Kidney capillary endothelial cell (primary cell): ENCODE data around the gene POC1A.

Experiments
- DNase-seq: peaks from one replicate; pipeline ENCODE4 v3.0.0-alpha.2; 2018; ENCODE audit warnings: low spot score

The POC1A gene

DNA sequence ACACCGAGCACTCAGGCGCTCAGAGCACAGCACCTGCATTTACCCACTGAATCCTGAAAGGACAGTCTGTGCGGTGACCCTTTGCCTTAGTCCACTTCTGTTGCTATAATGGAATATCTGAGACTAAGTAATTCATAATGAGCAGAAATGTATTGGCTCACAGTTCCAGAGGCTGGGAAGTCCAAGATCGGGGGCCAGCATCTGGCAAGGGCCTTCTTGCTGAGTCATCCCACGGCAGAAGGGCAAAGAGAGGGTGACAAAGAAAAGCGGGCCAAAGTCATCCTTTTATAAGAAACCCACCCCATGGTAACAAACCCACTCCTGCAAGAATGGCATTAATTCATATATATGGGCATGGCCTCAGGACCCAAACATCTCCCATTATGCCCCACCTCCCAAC, 27.7 kb downstream of the POC1A start:
- DNase-seq: no peak

DNA sequence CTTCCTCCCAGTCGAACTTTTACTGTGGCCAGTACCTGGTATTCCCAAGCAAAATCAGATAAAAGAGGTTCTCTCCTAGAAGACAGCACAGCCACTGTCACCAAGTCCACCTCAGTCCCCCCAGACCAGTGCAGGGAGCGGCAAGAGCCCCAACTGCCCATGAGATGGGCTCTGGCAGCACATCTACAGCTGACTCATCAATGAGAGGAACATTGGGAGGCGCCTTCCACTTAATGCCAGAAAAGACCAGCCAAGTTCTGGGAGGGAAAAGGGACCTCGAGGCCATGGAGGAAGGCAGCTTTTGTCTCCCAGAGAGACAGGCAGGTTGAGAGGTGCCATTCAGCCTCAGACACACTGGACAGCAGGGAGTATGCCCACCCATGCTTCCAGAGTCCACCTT, 28.2 kb downstream of the POC1A start:
- no peak for DNase-seq

DNA sequence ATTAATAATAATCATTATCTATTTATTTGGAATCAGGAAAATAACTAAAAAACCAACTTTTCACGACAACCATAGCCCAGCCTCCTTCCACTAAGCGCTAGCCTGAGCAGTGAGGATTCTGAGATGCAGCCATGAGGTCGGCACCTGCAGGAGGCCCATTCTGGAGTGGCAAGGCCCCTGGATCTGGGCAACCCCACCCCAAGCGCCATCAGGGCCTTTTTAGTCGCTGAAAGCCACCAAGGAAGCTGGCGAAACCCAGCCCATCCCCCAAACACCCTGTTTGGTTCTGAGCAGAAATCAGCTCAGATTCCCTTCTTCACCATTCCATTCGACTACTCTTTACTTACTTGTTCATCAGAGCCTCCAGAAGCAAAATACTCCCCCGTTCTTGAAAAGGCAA, 29.5 kb downstream of the POC1A start:
- no peak for DNase-seq

DNA sequence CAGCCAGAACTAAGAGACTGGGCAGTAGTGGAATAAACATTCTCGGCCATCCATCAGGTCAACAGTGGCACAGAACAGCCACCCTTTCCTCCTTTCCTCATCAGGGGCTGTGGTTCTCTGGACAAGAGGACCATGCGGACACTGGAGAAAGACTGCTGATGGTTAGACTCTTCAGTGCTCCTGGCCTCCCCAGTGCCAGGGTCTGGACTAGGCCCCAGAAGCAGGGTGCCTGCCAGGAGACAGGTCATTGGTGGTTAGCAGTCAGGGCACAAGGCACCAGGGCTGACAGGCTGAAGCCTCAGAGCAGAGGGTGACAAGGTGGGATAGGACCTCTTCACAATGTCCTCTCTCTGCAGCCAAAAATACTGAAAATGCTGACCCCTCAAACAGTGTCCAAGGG, 30.1 kb downstream of the POC1A start:
- no peak for DNase-seq

DNA sequence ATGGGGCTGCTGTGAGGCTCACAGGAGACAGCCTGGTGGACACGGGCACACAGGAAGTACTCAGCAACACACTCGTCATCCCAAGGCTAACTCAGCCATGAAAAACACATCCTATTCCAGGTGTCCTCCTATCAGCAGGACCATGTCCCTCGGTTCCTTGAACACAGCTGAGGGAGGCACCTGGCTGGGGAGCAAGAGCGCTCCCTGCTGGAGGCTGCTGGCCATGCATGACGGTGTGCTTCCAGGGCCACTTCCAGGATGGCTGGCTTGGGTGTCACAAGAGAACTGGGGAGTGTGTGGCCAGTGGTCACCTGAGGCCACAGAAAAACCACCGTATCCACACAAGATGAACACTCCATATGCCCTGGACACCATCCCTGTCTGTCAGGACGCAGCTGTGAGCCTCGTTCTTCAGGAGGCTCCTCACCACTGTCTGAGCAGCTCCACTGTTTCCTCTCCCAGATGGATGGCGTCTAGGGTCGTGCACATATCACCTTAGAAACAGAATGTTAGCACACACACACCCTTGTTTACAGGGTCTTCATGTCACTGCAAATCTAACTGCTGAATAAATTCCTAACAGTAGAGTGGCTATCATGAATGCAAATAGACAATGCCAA, 31.0 kb downstream of the POC1A start:
- DNase-seq: peak; percentile 80

DNA sequence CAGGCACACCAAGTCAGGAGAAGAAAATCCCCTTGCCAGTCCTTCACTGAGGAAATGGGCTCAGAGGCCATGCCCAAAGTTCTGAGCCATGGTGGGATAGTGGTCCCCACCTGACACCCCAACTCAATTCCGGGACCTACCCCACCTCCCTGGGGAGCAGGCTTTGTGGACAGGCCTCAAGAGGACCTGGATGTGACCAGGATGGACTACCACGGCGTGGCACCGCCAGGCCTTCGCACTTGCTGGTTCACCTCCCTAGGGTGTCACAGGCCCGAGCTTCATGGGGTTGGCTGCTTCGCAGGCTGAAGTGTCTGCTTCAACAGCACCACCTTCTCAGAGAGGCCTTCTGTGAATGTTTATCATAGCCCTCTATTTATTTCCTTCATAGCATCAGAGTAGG, 31.7 kb downstream of the POC1A start:
- no peak for DNase-seq

DNA sequence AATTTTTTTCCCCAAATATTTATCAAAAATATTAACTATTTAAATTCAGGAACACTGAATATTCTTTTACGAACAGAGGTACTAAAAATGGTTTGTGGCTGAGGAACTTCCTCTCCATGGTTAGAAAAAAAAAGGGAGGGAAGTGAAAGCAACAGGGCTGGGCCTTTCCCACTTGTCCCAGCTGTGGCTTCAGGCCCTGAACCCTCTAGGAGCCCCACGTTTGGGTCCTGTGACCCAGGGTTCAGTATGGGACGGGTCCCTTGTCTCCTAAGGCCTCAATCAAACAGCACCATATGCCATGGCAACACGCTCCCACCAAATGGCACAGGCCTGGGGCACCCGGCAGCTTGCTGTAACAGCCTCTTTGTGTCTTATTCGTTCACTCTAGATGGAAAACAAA, 32.4 kb downstream of the POC1A start:
- no peak for DNase-seq

DNA sequence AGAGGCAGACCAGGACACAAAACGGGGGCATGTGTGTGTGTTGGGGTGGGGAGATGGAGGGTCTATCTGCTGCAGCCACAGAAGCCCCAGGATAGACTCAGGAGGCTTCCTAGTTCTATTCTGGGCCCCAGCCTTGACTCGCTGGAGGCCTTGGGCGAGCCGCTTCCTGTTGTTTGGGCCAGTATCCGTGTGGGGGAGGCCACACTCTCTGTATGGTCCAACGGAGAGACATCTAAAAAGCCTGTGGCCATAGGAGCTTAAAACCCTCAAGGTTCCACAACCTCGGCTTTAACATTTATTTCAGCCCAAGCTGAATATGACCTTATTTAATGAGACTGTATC, 32.8 kb downstream of the POC1A start:
- DNase-seq: peak; percentile 61

DNA sequence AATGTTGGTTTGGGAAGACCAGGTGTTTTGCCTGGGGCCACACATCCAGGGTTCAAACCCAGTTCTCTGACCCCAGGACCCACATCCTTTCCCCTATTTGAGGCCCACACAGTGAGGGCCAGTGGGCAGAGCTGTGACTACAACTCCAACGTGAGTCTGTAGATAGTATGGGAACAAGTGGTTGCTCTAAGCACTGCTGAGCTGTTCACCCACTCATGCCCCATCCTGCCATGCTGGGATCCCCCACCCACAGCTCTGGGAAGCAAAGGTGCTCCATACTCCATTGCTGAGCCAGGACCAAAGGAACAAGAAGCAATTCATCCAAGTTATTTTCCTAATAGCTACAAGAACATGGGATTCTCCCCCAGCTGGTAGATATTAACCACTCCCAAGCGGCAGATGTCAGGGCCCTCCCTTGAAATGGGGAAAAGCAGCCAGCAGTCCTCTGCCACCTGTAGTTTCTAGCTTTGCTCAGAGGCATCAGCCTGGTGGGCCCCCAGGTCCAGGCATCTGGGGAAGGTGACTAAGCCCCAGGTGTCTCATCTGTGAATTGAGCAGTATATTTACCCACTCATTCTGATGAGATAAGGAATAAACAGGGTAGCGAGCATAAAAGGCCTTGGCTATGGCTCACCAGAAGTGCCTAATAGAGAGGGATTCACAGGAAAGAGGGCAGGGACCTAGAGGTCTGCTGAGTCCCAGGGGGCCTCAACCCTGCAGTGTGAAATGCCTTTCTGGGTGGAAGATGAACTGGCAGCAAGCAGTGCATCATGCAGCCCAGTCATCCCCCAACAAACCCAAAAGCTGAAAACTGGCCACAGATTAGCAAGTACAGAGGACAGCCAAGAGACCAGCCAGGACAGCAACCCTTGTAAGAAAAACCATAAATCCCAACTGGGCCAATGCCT, 33.4 kb downstream of the POC1A start:
- no peak for DNase-seq

DNA sequence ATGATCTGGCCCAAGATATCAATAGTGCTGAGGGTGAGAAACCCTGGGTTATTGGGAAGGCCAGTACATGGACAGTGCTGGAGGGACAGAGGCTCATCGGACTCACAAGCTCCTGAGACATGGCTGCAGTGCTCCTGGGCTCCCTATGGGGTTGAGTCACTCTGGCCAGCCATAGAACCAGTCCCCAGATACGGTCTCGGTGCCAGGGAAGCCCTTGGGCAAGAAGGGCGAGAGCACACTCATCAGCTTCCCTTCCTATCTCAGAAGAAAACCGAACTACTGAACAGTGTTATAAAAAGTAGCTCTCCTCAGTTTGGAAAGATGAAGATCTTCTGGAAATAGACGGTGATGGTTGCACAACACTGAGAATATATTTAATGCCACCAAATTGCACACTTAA, 34.4 kb downstream of the POC1A start:
- DNase-seq: no peak

DNA sequence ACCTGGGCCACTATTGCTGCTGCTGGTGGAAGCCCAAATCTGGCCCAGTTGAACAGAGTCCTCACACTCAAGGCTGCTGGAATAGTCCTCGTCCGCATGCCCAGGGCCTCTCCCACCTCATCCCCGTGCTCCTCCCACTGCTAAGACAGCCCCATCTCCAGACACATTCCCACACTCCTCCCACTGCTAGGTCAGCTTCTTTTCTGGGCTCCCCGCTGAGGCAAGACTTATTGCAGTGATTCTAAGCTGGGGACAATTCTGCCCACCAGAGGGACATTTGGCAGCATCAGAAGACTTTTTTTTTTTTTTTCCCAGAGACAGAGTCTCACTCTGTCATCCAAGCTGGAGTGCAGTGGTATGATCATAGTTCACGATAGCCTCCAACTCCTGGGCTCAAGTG, 35.1 kb downstream of the POC1A start:
- no peak for DNase-seq

DNA sequence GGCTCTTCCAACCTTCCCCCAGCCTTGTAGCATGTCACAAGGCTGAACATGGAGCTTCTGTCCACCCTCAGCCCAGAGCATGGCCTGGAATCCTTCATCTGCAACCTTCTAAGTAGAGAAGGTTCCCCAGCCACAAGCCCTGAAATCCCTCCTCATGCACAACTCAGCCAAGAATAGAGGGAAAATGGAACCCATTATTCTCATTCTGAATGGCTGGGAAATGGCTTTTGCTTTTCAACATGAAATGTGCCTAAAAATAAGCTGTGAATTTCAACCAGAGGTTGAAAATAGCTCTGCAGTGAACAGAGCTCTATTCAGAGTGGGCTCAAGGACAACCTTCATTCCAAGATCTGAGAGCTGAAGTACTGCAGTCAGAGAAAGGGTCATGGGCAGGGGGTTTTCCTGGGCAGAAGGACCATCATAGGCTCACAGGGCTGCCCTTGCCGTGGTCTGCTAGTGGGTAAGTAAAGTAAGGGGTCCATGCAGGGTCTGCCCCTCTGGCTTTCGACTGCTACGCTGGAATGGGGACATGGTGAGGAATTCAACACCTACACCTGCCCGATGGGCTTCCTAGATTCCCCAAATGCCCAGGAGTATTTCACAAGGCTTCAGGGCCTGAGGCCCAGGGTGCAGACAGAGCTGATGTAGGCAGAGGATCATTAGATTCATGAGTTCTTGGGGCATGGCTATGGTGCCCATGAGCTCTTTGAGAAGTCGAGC, 35.9 kb downstream of the POC1A start:
- no peak for DNase-seq

DNA sequence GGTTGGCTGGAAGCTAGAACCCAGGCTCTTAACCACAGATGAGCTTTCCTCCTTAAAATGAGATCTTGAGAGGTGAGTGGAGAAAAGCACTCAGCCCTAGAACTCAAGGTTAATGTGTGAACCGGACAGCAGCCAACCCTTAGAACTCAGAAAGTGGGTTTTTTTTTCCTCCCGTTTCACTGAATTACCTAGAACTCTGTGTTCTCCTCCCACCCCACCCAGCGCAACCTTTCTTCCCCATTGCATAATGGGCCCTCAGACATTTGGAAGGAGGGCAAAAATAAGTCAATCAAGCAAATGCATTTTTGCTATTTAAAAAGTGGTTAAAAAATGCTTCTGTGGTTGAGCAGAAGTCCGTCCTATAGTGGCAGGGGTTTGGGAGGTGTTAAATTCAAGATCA, 36.7 kb downstream of the POC1A start:
- no peak for DNase-seq

DNA sequence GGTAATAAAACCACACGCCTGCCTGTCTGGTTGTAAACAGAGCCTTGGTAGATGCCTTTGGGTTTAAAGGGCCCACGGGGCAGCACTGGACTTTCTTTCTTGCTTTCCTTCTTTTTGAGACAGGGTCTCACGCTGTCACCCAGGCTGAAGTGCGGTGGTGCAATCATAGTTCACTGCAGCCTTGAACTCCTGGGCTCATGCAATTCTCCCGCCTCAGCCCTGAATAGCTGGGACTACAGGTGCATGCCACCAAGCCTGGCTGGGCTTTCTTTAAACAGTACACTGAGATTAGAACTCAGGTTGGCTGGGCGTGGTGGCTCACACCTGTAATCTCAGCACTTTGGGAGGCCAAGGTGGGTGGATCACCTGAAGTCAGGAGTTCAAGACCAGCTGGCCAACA, 42.2 kb downstream of the POC1A start:
- DNase-seq: no peak

DNA sequence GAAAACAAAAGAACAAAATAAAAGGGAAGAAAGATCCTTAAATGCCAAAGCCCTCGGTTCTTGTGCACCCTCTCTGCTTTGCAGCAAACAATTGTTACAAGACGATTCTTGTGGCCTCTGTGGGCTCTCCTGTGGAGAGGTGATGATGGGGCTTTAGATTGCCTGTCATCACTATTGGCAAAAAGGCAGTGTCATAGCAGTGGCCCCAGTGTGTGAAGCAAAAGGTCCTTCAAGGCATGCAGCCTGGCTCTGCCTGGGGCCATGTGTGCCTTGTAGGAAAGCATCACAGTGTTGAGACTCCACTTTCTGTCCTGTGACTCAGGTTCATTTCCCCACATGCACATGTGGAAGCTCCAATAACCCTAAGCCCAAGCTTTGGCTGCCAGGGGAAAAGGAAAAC, 43.7 kb downstream of the POC1A start:
- no peak for DNase-seq

DNA sequence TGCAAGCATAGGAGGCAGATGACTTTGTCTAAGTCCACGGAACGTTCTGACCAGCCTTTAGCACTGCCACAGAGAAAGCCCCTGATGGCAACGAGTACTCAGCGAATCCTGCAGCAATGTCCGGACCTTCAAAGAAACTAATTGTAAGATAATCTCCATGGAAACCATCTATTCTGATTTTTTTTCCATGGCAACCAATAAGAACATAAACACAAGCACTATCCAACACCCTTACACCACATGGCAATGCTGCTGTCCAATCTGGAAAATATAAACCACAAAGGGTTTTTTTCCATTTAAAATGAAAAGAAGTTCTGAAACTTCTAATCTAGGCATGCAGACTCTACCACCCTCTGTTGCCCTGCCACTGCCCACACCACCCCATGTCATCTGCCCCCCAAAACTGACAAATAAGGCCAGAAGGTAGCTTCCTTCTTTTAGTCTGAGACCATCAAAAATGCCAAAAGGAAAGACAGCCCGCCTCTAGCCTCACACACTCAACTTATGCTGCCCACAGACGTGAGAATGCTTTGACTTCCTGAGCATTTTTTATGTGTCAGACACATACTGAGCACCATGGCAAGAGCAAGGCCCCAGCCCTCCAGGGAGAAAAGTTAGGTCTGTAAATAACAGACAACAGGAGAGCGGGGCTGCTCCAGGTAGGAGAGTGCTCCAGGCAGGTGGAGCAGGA, 44.5 kb downstream of the POC1A start:
- DNase-seq: no peak

DNA sequence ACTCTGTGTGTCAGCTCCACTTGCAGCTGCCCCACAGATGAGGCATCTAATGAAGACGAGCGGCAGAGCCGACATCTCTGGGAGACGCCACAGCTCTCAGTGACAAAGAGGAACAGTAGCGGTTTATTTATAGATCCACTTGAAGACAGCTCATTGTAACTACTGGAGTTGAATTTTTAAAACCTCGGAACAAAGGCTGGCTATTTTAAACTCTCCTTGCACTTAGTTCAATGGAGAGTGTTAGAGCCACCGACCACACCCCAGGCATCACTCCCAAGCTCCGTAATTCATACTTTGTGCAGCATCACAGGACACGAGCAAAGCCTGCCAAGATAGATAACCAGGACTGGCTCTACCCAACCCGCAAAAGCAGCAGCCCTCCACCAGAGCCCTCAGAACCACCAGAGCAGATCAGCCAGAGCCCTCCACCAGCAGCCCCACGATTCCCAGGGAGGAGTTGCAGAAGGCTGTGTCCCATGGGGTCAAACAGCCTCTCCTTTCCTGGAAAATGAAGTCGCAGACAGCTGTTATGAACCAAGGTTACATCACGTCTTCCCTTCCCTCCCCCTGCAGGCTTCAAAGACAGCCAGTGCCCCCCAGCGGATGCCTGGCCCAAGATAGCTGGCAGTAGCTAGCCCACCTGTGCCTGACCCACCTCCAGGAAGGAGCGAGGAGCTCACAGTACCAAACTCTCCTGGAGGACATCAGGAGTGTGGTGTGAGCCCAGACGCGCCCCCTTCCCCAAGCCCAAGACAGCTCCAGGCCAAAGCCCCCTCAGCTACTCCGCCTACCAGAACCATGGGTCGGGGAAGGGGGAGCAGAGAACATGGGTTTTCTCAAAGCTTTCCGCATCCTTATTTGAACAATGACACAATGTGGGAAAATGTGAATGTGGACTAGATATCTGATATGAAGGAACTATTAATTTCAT, 45.7 kb downstream of the POC1A start:
- no peak for DNase-seq

DNA sequence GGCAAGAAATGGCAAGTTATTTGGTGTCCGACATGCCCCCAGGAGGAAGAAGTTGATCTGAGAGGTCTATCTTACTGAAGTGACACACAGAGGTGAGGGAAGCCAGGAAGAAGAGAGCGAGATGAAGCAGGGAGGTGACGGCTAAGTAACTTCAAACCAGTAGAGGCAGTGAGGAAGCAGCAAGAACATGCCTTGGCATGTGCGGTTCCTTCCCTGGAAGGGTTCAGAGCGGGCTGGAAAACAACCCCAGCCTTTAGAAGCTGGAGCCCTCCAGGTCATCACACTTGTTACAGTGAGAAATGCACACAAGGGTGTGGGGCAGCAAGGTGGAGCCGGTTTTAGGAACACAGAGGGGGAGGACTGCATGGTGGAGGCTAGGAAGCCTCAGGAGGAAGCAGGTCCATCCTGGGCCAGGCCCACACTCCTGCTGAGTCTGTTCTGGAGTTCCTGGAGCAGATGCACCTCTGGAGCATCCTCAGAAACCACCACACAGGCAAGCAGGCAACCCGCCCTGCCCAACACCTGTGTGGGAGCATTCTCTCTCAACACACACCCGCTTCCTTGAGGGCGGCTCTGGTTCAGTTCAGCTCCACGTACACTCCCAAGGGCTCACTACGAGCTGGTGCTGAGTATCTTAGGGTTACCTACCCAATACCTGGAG, 47.1 kb downstream of the POC1A start:
- no peak for DNase-seq

DNA sequence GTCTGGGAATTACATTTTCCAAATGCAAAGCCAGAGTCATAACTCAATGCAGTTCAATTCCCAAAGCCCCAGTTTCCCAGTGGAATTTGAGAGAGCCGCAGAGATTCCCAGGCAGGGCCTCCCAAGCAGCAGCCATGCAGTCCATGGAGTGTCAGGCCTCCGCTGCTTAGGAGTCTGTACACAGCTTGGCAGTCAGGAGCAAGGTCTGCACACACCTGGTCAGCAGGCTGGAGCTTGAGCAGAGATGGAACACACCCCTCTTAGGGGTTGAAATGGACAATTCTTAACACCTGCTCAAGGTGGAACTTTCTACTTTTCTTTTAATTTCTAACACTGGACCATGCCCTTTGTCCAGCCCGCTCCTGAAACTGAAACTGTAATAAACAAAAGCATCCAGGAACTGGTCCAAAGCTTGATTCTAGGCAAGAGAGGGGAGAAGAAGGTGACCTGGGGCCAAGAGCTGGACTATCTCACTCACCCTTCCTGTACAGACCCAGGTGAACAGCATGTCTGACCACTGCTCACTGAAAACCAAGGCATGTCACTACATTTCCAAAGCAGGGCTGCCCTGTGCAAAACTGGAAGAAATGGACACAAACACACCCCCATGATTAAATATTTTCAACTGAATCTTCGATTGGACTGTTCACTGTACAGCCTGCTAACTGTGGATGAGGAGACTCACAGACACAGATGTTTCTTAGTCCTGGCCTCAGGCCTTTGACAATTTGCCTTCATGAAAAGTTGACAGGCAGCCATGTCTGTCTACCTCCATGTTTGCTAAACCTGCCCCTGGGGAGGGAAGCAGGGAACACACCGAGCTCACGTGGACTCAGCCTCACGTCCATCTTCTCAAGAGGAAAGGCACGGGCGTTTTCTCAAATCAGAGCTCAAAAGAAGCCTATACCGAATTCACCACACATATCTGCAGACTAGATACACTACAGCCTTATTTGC, 49.3 kb downstream of the POC1A start:
- DNase-seq: no peak

DNA sequence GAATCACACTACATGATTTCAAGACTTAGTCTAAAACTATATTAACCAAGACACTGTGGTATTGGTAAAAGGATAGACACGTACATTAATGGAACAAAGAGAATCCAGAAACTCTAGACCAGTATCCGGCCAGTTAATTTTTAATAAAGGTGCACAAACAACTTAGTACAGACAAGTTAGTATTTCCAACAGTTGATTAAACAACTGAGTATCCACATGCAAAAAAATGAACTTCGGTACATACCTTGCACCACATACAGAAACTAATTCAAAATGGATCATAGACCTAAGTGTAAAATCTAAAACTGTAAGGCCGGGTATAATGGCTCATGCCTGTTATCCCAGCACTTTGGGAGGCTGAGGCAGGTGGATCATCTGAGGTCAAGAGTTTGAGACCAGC, 51.3 kb downstream of the POC1A start:
- DNase-seq: no peak
